ENCODE results near the gene SERINC5.

DNA sequence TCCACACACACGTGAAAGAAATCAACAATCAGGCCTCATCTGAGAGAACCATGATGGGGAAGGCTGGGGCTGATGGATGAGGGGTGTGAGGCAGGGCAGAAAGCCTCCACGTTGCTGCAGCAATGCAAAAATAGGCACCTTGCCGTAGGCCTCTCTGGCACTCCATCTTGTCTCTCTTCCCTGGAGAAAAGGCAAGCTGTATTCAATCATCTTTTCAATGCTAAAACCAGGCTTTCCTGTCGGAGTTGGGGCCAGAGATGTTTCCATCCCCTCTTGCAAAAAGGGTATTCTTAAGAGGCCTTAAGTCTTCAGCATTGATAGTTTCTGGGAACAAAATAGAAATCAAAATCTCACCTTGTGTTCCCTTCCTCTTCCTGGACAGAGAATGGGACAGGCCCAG is 139.8 kb downstream of the SERINC5 start:
- no peak for TF ChIP-seq BHLHE40 (IDR thresholded peaks at IDR 0.05; ENCODE audit: borderline replicate concordance)
- TF ChIP-seq, protein P1, sequence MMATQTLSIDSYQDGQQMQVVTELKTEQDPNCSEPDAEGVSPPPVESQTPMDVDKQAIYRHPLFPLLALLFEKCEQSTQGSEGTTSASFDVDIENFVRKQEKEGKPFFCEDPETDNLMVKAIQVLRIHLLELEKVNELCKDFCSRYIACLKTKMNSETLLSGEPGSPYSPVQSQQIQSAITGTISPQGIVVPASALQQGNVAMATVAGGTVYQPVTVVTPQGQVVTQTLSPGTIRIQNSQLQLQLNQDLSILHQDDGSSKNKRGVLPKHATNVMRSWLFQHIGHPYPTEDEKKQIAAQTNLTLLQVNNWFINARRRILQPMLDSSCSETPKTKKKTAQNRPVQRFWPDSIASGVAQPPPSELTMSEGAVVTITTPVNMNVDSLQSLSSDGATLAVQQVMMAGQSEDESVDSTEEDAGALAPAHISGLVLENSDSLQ (IDR thresholded peaks at IDR 0.05) = no peak
- no peak for TF ChIP-seq ELF4 (IDR thresholded peaks at IDR 0.05)
- TF ChIP-seq TARDBP (IDR thresholded peaks at IDR 0.05) = no peak
- no peak for TF ChIP-seq FOXM1 (IDR thresholded peaks at IDR 0.05; ENCODE audit: borderline replicate concordance)
- no peak for TF ChIP-seq HDGF (IDR thresholded peaks at IDR 0.05; ENCODE audit: borderline replicate concordance)

Data from HEK293T (cell line).